H1 (cell line): ENCODE results near the gene MYH13. TPM values are rescaled to one million over a fixed set of nuclear protein-coding genes. Genes with fewer than 3 reads are reported as not detected.

Experiments used
- CTCF ChIA-PET: fragments of 300-600 bp; sonication (Branson Sonifier 250); formaldehyde crosslinking; loops from one replicate; lab custom pipeline; 2021; ENCODE audit not compliant: partially characterized antibody; lab: Charles Lee
- POLR2A ChIA-PET: fragments of 300-600 bp; sonication (Branson Sonifier 250); formaldehyde crosslinking; loops from one replicate; lab custom pipeline; 2021; ENCODE audit warnings: inconsistent platforms; ENCODE audit not compliant: partially characterized antibody; lab: Charles Lee
- DNase-seq, 2 experiments: peaks; one replicate each; pipeline versions ENCODE4 v3.0.0 to v3.0.0-alpha.2; 2010 to 2022; ENCODE audit warnings: low spot score in 2 of 2, low read depth in 1 of 2, mixed read lengths in 1 of 2
- FAIRE-seq: peaks from 2 replicates; lab custom pipeline; 2011; peaks lifted over from hg19 to GRCh38; lab: Jason Lieb, UNC
- H2AFZ ChIP-seq: 2 replicates; pipeline ENCODE4 v1.8.1; 2012; ENCODE audit warnings: low read length, inconsistent platforms
- H2AK5ac ChIP-seq: 2 replicates; pipeline ENCODE4 v1.6.1; 2013; ENCODE audit warnings: low read depth, low read length
- H2BK120ac ChIP-seq: replicated peaks from 2 replicates; pipeline ENCODE3; 2013; ENCODE audit warnings: low read depth, low read length, inconsistent platforms
- H2BK12ac ChIP-seq: 2 replicates; pipeline ENCODE4 v1.6.1; 2013; ENCODE audit warnings: low read depth, low read length
- H2BK15ac ChIP-seq: 2 replicates; pipeline ENCODE4 v1.6.1; 2013; ENCODE audit warnings: low read length
- H2BK20ac ChIP-seq: 2 replicates; pipeline ENCODE4 v1.6.1; 2013; ENCODE audit warnings: low read length
- H2BK5ac ChIP-seq: 2 replicates; pipeline ENCODE4 v1.6.1; 2013; ENCODE audit warnings: low read depth, low read length
- H3K14ac ChIP-seq: 2 replicates; pipeline ENCODE4 v1.6.1; 2013; ENCODE audit warnings: inconsistent platforms; ENCODE audit not compliant: insufficient read length
- H3K18ac ChIP-seq: 2 replicates; pipeline ENCODE4 v1.6.1; 2013; ENCODE audit warnings: low read length; ENCODE audit errors: extremely low read depth
- H3K23ac ChIP-seq: 2 replicates; pipeline ENCODE4 v1.6.1; 2013; ENCODE audit warnings: inconsistent platforms; ENCODE audit not compliant: insufficient read length
- H3K23me2 ChIP-seq: 2 replicates; pipeline ENCODE4 v1.6.1; 2013; ENCODE audit warnings: low read depth, low read length
- H3K27ac ChIP-seq: 2 replicates; pipeline ENCODE4 v1.6.1; 2011; ENCODE audit warnings: low read depth, low read length, inconsistent platforms
- H3K27me3 ChIP-seq, 4 experiments: replicated peaks in 1 of 4; 1 replicate in 1 of 4; 2 replicates in 3 of 4; pipeline versions ENCODE4 v1.6.1 to v1.8.1; 2011 to 2013; ENCODE audit warnings: low read length in 3 of 4, mild to moderate bottlenecking in 3 of 4, inconsistent platforms in 2 of 4, mixed read lengths in 2 of 4, moderate library complexity in 1 of 4; ENCODE audit not compliant: control insufficient read depth in 3 of 4, insufficient read depth in 3 of 4; ENCODE audit errors: extremely low read depth in 1 of 4
- H3K36me3 ChIP-seq, 4 experiments: 2 replicates each; pipeline versions ENCODE4 v1.6.1 to v1.8.1; 2011 to 2013; ENCODE audit warnings: mild to moderate bottlenecking in 4 of 4, low read length in 3 of 4, moderate library complexity in 2 of 4, control low read depth in 1 of 4, inconsistent platforms in 1 of 4; ENCODE audit not compliant: insufficient read depth in 4 of 4, control insufficient read depth in 2 of 4
- H3K4ac ChIP-seq: replicated peaks from 2 replicates; pipeline ENCODE3; 2013; ENCODE audit warnings: low read length, low read depth, mixed read lengths, inconsistent platforms; ENCODE audit not compliant: insufficient read length
- H3K4me1 ChIP-seq, 4 experiments: replicated peaks in 1 of 4; 1 replicate in 1 of 4; 2 replicates in 3 of 4; pipeline versions ENCODE4 v1.6.1 to v1.8.1; 2011 to 2013; ENCODE audit warnings: low read length in 3 of 4, inconsistent platforms in 2 of 4, mixed read lengths in 1 of 4; ENCODE audit not compliant: insufficient read depth in 4 of 4, control insufficient read depth in 3 of 4
- H3K4me2 ChIP-seq, 2 experiments: 2 replicates each; pipeline versions ENCODE4 v1.6.1 to v1.8.1; 2011 to 2013; ENCODE audit warnings: low read depth in 2 of 2, low read length in 2 of 2, control low read depth in 1 of 2, inconsistent platforms in 1 of 2, mild to moderate bottlenecking in 1 of 2; ENCODE audit not compliant: insufficient read depth in 1 of 2
- H3K4me3 ChIP-seq, 4 experiments: fragments of 200-600, 300-600 bp in 1 of 4; sonication (generic), shearing (Covaris generic), sonication (Bioruptor Twin) in 1 of 4; 2 replicates each; pipeline versions ENCODE4 v1.5.1 to v1.8.1; 2011 to 2016; ENCODE audit warnings: low read length in 4 of 4, low read depth in 3 of 4, control low read depth in 2 of 4, inconsistent platforms in 2 of 4, mild to moderate bottlenecking in 2 of 4, mixed read lengths in 1 of 4, moderate library complexity in 1 of 4; ENCODE audit not compliant: insufficient read depth in 2 of 4; ENCODE audit errors: extremely low read depth in 1 of 4
- H3K56ac ChIP-seq: replicated peaks from 2 replicates; pipeline ENCODE3; 2013; ENCODE audit warnings: low read depth, mild to moderate bottlenecking, mixed read lengths, low read length, inconsistent platforms; ENCODE audit not compliant: insufficient read length
- H3K79me1 ChIP-seq: 2 replicates; pipeline ENCODE4 v1.6.1; 2013; ENCODE audit warnings: low read depth, low read length, control low read depth
- H3K79me2 ChIP-seq, 2 experiments: 2 replicates each; pipeline versions ENCODE4 v1.6.1 to v1.8.1; 2012 to 2013; ENCODE audit warnings: low read length in 2 of 2, mild to moderate bottlenecking in 2 of 2, inconsistent platforms in 1 of 2; ENCODE audit not compliant: insufficient read depth in 2 of 2, control insufficient read depth in 1 of 2
- H3K9ac ChIP-seq, 4 experiments: replicated peaks in 1 of 4; 1 replicate in 1 of 4; 2 replicates in 3 of 4; pipeline versions ENCODE4 v1.6.1 to v1.8.1; 2011 to 2013; ENCODE audit warnings: low read depth in 3 of 4, low read length in 3 of 4, control low read depth in 2 of 4, mild to moderate bottlenecking in 2 of 4, moderate library complexity in 2 of 4, inconsistent platforms in 1 of 4; ENCODE audit errors: extremely low read depth in 1 of 4
- H3K9me3 ChIP-seq, 2 experiments: 2 replicates each; pipeline versions ENCODE4 v1.6.1 to v1.8.1; 2012 to 2013; ENCODE audit warnings: mild to moderate bottlenecking in 2 of 2, moderate library complexity in 2 of 2, control low read depth in 1 of 2, inconsistent platforms in 1 of 2, low read depth in 1 of 2, low read length in 1 of 2, mixed read lengths in 1 of 2; ENCODE audit not compliant: insufficient read depth in 2 of 2
- H4K20me1 ChIP-seq, 2 experiments: replicated peaks in 1 of 2; 2 replicates each; pipeline versions ENCODE3 to v1.8.1; 2011 to 2013; ENCODE audit warnings: inconsistent platforms in 2 of 2, low read length in 2 of 2, mild to moderate bottlenecking in 1 of 2; ENCODE audit not compliant: insufficient read depth in 2 of 2, control insufficient read depth in 1 of 2
- H4K5ac ChIP-seq: 2 replicates; pipeline ENCODE4 v1.6.1; 2013; ENCODE audit warnings: low read length, low read depth, mixed read lengths, inconsistent platforms; ENCODE audit not compliant: insufficient read length
- H4K8ac ChIP-seq: 2 replicates; pipeline ENCODE4 v1.8.0; 2013; ENCODE audit warnings: mild to moderate bottlenecking, moderate library complexity, low read length, inconsistent platforms; ENCODE audit not compliant: insufficient read depth; ENCODE audit errors: extremely low read depth
- H4K91ac ChIP-seq: replicated peaks from 2 replicates; pipeline ENCODE3; 2013; ENCODE audit warnings: low read length, mixed read lengths, inconsistent platforms; ENCODE audit not compliant: insufficient read length
- NANOG ChIP-seq: IDR thresholded peaks from 2 replicates; pipeline ENCODE4 v1.6.1; 2011; ENCODE audit warnings: low read length, low read depth, mild to moderate bottlenecking, inconsistent platforms; ENCODE audit not compliant: insufficient read depth, poor library complexity, severe bottlenecking
- SP4 ChIP-seq: IDR thresholded peaks from 2 replicates; pipeline ENCODE4 v1.6.1; 2012; ENCODE audit warnings: low read length, inconsistent platforms
- TAF7 ChIP-seq: optimal IDR thresholded peaks from 2 replicates; pipeline ENCODE3; 2011; ENCODE audit warnings: low read depth, mild to moderate bottlenecking, inconsistent platforms, low read length, moderate library complexity, borderline replicate concordance
- WGBS, 2 experiments: shearing (Covaris generic) in 1 of 2; methylation state at CpG; one replicate each; pipeline versions ENCODE4 v1.1.6 to v1.1.7; 2013 to 2015; ENCODE audit warnings: low lambda C conversion rate in 2 of 2, mixed read lengths in 2 of 2, inconsistent platforms in 1 of 2, low coverage in 1 of 2, missing lambda C conversion rate in 1 of 2; ENCODE audit not compliant: insufficient replicate concordance in 2 of 2, insufficient coverage in 1 of 2, insufficient read length in 1 of 2; ENCODE audit errors: extremely low coverage in 1 of 2, missing lambda C conversion rate in 1 of 2; 5-methylcytosine and 5-hydroxymethylcytosine counted together
- polyA plus RNA-seq, 7 experiments: library from polyadenylated mRNA; depleted of rRNA in 3 of 7; stranded (reverse) in 5 of 7; unstranded in 2 of 7; fragments of >200 nt in 5 of 7; fragments of 200-250 nt in 2 of 7; gene quantifications; 1 replicate in 5 of 7; 2 replicates in 1 of 7; 4 replicates in 1 of 7; pipeline versions ENCODE4 v1.2.1 to v1.2.3, GENCODE V29; 2011 to 2013; ENCODE audit warnings: missing spikeins in 2 of 7, mixed read lengths in 2 of 7
- total RNA-seq: library from RNA; stranded (reverse); fragmentation: NEBNext Ultra II Directional; extraction: Animal tissue kit (Norgen Biotek cat#: 25700); gene quantifications from 2 replicates; pipeline ENCODE4 v1.2.1, GENCODE V29; 2021
- TF ChIP-seq, protein P1 (sequence below): IDR thresholded peaks from 2 replicates; pipeline ENCODE4 v1.6.1; 2012; ENCODE audit warnings: low read length, inconsistent platforms
- TF ChIP-seq, protein P2 (sequence below): IDR thresholded peaks from 2 replicates; pipeline ENCODE4 v1.6.1; 2012; ENCODE audit warnings: inconsistent platforms
- TF ChIP-seq, protein P3 (sequence below), 3 experiments: IDR thresholded peaks; 1 replicate in 2 of 3; 2 replicates in 1 of 3; pipeline versions ENCODE4 v1.5.1 to v1.6.1; 2011; ENCODE audit warnings: low read length in 3 of 3, mild to moderate bottlenecking in 3 of 3, inconsistent platforms in 2 of 3, low read depth in 1 of 3, moderate library complexity in 1 of 3; ENCODE audit not compliant: insufficient read depth in 1 of 3; ENCODE audit errors: control extremely low read depth in 1 of 3

Gene MYH13
- total and polyA plus RNA-seq, 2 of the 8 experiments (the other 6 are each of a cell fraction or from before 2014, with no cell fraction given) = not detected

DNA sequence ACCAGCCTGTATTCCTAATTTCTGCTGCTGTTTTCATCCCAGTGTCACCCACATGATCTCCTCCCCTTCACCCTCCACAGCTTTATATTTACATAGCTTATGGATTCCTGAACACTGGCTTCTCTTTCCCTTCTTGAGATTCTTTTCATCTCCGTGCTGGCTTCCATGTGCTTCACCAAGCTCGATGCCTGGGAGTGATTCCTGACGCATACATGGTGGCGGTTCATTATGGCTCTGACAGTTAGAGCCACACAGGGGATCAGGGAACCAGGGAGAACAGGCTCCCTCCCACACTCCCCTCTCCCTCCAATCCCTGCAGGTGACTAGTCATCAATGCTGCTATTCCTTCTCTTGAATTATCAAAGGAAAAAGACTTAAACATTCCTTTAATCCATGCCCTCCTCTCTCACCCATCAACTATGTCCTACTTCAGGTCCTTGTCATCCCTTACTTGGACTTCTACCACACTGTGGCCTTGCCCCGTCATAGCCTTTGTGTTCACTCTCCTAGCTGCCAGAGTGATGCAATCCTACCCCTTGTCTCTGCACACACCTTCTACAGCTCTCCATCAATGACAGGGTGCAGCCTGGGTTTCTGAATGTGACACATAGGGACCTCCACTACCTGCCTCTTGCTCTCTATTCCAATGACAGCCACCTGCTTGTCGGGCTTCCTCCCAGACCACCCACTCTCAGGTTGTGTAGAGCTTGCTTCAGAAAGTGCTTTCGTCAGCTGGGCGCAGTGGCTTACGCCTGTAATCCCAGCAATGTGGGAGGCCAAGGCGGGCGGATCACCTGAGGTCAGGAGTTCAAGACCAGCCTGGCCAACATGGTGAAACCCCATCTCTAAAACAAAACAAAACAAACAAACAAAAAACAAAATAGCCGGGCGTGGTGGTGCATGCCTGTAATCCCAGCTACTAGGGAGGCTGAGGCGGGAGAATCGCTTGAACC is 43.6 kb downstream of the MYH13 start:
- WGBS, 2 experiments = 89% methylated on average over 15 of the region's 15 CpGs; no CpG with 5 or more reads in 1 of the 2 experiments
- Histone ChIP-seq H3K4ac (no peak overlapping the region), H4K5ac (no peak overlapping the region), H3K23me2 (no peaks in the 10 kb centered on the region), H2BK5ac (no peak overlapping the region), H3K4me3 (no peak overlapping the region), H3K79me2 (no peaks in the 10 kb centered on the region), H3K9me3 (no peaks in the 10 kb centered on the region), H3K14ac (no peak overlapping the region), H3K4me2 (no peak overlapping the region), H3K36me3 (no peaks in the 10 kb centered on the region), H4K8ac (no peak overlapping the region), H2BK12ac (0 out of 2 replicates have a peak overlapping the region, but pooled peaks have one; percentile 27), H2AK5ac (no peak overlapping the region), H3K18ac (peak overlapping the region; percentile 48; the same call in 1 of the 2 replicates), H2BK20ac (no peak overlapping the region), H4K20me1 (no peaks in the 10 kb centered on the region), H4K91ac (no peak overlapping the region), H3K4me1 (no peaks in the 10 kb centered on the region), H3K79me1 (no peaks in the 10 kb centered on the region), H2BK120ac (no peak overlapping the region), H3K9ac (no peak overlapping the region), H3K27ac (no peak overlapping the region), H3K23ac (no peak overlapping the region), H2AFZ (no peak overlapping the region; the same call in 1 of the 2 replicates), H2BK15ac (no peak overlapping the region), H3K27me3 (no peaks in the 10 kb centered on the region), H3K56ac (no peak overlapping the region)
- no peak for FAIRE-seq
- ChIA-PET POLR2A (interaction anchor here (1.3 kb wide), 1 partner anchor 289 kb away, joined by 3 read pairs; no protein-coding TSS in a partner anchor), CTCF (interaction anchor here (0.7 to 15.5 kb wide), 24 partner anchors 8 to 404 kb away, joined by 3 to 343 read pairs (median 6); no protein-coding TSS in a partner anchor)
- DNase-seq = no peak
- TF ChIP-seq, protein P1, sequence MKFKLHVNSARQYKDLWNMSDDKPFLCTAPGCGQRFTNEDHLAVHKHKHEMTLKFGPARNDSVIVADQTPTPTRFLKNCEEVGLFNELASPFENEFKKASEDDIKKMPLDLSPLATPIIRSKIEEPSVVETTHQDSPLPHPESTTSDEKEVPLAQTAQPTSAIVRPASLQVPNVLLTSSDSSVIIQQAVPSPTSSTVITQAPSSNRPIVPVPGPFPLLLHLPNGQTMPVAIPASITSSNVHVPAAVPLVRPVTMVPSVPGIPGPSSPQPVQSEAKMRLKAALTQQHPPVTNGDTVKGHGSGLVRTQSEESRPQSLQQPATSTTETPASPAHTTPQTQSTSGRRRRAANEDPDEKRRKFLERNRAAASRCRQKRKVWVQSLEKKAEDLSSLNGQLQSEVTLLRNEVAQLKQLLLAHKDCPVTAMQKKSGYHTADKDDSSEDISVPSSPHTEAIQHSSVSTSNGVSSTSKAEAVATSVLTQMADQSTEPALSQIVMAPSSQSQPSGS = no peak
- TF ChIP-seq, protein P2, sequence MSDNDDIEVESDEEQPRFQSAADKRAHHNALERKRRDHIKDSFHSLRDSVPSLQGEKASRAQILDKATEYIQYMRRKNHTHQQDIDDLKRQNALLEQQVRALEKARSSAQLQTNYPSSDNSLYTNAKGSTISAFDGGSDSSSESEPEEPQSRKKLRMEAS = no peak
- TF ChIP-seq NANOG (no peak), SP4 (no peak), TAF7 (no peak)
- TF ChIP-seq, protein P3, sequence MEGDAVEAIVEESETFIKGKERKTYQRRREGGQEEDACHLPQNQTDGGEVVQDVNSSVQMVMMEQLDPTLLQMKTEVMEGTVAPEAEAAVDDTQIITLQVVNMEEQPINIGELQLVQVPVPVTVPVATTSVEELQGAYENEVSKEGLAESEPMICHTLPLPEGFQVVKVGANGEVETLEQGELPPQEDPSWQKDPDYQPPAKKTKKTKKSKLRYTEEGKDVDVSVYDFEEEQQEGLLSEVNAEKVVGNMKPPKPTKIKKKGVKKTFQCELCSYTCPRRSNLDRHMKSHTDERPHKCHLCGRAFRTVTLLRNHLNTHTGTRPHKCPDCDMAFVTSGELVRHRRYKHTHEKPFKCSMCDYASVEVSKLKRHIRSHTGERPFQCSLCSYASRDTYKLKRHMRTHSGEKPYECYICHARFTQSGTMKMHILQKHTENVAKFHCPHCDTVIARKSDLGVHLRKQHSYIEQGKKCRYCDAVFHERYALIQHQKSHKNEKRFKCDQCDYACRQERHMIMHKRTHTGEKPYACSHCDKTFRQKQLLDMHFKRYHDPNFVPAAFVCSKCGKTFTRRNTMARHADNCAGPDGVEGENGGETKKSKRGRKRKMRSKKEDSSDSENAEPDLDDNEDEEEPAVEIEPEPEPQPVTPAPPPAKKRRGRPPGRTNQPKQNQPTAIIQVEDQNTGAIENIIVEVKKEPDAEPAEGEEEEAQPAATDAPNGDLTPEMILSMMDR (IDR thresholded peaks at IDR 0.05; ENCODE audit: control extremely low read depth in 1 of 3, insufficient read depth in 1 of 3, low read depth in 1 of 3, low read length in 3 of 3) = no peak
